GM12873 (cell line): ENCODE results near the gene SLC6A12.

Source experiments
- CTCF ChIP-seq: IDR thresholded peaks from 2 replicates; pipeline ENCODE4 v1.5.1; 2012; ENCODE audit warnings: low read depth, mild to moderate bottlenecking, moderate library complexity, low read length, control low read depth; ENCODE audit not compliant: insufficient read depth; ENCODE audit errors: missing control alignments

Gene SLC6A12

GRCh38 chr12:161823-162222 lies 52.1 kb downstream of the SLC6A12 start:
- no peak for TF ChIP-seq CTCF

- no peak for TF ChIP-seq CTCF
Measured at GRCh38 chr12:160858-161257, 53.1 kb downstream of the SLC6A12 start.

- no peak for TF ChIP-seq CTCF
Measured at GRCh38 chr12:159156-159782, 54.7 kb downstream of the SLC6A12 start.

GRCh38 chr12:157644-158043 lies 56.3 kb downstream of the SLC6A12 start:
- no peak for TF ChIP-seq CTCF

GRCh38 chr12:156945-157344 lies 57.0 kb downstream of the SLC6A12 start:
- TF ChIP-seq CTCF: no peak

- no peak for TF ChIP-seq CTCF
Measured at GRCh38 chr12:155646-156045, 58.3 kb downstream of the SLC6A12 start.

GRCh38 chr12:155006-155405 lies 59.0 kb downstream of the SLC6A12 start:
- TF ChIP-seq CTCF: no peak
